GM15510 (cell line): ENCODE results near the gene PTPRG.

Experiments used
- POLR2A ChIP-seq: IDR thresholded peaks from 3 replicates; pipeline ENCODE4 v1.6.1; 2011; ENCODE audit warnings: borderline replicate concordance; ENCODE audit not compliant: insufficient read length; ENCODE audit errors: extremely low read depth

PTPRG gene

DNA sequence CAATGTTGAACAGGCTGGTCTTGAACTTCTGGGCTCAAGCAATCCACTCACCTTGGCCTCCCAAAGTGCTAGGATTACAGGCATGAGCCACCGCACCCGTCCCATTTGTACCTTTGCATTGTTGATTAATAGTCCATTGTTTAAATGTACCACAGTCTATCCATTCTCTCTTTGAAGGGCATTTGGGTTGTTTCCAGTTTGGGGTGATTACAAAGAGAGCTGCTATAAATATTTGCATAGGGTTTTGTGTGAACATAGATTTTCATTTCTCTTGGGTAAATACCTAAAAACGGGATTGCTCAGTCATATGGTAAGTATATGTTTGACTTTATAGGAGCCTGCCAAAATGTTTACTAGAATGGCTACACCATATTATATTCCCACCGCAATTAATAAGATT, 13.7 kb upstream of the PTPRG start:
- no peak for TF ChIP-seq POLR2A

DNA sequence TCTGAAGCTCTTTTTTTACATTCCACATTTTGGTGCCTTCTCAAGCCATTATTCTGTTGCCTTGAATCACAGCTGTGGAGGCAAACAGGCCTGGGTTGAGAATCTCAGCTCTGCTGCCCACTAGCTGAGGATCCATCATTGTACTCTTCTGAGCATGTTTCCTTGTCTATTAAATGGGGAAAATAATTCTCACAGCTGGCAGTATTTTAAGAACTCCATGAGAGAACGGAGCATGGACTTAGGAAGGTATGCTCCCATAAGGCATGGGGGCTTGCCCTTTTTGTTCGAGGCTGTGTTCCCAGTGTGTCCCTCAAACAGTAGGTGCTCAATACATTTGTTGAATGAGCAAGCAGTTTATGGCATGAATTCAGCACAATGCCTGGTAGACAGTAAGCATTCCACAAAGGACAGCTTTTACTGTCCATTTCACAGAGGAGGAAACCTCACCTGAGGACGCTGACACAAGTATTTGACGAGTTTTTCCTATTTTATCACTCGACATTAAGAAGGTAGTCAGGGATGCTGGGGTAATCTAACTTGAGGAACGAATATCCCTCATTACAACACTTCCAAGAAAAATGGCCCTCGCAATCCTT, 2.1 kb upstream of the PTPRG start:
- no peak for TF ChIP-seq POLR2A

DNA sequence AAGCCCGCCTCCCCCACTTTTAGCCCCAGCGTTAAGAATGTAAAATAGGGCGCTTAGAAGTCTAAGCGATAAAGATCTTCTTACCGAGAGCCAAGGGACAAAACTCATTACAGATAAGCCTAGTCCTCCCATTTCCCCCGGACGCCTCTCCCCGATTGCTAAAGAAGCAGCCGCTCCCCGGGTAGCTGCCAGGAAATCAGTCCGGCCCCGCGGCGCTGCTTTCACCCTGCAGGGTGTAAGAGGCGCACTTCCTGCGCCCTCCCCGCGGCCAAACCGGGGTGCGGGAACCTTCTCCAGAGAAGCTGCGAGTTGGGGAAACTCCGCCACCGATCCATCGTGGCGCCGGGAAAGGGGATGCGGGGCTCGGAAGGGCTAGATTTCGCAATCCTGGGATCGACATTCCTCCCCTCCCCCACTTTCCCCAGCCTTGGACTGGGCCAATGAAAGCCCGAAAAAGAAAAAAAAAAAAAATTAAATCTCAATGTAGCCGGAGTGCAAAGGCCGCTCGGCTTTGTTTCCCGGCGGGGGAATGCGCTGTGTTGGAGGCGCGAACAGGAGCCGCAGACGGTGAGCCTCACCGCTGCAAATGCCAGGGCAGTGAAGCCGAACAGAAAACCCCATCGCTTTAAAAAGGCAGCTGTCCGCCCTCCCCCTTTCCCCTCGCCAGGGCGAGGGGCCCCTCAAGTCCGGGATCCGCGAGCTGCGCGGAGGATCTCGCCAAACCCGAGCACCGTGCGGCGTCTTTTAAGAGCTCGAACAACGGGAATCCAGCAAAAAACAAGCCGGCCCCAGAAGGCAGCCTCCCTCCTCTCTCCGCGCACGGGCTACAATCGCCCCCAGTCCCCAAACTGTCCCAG, 626 bp upstream of the PTPRG start:
- no peak for TF ChIP-seq POLR2A

DNA sequence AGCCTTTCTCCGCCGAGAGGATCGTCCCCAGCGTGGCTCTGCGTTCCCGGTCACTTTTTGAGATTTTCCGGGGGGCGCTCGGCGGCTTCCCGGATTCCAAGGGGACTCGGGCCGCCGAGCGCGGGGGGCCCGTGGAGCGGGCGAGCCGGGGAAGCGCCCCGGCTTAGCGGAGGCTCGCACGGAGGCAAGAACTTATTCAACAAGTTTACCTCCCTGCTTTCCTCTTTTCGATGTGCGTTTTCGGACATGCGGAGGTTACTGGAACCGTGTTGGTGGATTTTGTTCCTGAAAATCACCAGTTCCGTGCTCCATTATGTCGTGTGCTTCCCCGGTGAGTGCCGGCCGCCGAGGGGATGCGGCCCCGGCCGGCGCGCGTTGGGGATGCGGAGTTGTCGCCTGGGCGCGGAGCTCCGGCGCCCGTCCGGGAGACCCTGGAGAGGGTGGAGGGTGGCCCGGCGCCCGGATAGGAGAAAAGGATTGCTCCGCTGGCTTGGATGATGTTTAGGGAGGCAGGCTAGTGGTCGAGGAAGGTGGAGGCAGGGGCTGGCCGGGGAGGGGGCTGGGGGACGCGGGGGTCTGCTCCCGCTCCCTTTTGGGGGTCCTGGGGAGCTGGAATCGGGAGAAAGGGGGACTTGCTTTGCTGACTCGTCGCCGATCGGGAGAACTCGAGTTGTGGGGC, 810 bp downstream of the PTPRG start:
- no peak for TF ChIP-seq POLR2A

DNA sequence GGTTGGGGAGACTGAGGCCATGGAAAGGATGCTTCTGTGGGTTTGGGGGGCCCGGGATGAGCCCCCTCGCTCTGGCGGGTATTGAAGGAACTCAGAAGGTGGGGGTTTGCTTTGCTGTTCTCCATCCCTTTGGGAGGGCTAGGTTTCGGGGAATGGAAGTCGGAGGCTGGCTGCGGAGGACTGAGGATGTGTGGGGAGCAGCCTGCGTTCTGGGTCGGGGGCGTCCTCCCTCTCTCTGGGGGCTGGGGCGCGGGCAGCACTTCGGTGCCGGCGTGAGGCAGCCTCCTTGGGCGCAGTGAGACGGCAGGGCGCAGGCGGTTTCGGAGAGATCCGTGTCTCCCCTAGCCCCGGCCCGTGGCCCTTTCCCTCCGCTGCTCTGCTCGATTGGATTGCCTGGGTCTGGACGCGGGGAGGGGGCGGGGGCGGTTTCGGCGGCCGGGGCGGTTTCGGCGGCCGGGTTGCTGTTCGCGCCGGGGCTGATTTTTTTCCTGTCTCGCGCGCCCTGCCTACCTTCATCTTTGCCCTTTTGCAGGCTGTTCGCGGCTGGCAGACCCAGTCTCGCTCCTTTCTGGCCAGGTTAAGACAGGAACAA, 1.4 kb downstream of the PTPRG start:
- no peak for TF ChIP-seq POLR2A

DNA sequence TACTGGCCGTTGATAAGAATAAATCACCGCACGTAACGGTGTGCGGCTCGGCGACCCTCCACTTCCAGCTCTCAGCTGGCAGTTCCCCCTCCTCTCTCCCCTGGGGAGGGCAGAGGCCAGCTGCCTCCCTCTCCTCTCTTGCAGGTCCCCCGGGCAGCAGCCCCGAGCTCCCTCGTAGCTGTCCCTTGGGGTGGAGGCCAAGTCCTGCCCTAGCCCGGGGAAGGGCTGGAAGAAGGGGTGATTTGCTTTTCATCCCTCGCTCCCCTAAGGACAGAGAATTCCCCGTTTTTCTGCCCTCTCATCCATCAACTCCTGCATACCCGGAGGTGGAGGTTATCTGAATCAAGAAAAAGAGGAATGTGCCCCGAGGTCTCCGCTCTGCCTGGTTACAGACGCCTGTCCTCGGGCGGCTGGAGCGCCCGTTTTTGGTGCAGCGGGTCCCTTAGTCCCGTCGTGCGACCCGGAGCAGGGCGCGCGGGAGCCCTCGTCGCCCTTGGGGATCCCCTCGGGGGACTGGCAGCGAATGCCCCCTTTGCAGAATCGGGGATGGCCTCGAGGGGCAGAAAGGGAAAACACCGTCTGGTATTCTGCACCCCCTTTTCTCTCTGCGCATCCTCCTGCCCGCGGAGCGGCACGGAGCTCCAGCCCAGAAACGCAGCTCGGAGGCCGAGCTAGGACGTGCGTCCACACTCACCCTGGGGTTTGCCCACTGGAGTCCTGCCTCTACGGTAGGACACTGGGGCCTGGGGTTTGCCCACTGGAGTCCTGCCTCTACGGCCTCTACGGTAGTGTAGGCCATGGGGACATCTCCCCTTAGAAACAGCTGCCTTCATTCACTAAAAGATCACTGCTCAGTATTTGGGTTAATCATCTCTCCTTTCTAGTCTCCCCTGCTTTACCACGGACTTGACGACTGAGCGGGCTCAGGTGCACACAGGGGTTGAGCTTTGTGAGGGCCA, 2.2 kb downstream of the PTPRG start:
- TF ChIP-seq POLR2A, result no peak

DNA sequence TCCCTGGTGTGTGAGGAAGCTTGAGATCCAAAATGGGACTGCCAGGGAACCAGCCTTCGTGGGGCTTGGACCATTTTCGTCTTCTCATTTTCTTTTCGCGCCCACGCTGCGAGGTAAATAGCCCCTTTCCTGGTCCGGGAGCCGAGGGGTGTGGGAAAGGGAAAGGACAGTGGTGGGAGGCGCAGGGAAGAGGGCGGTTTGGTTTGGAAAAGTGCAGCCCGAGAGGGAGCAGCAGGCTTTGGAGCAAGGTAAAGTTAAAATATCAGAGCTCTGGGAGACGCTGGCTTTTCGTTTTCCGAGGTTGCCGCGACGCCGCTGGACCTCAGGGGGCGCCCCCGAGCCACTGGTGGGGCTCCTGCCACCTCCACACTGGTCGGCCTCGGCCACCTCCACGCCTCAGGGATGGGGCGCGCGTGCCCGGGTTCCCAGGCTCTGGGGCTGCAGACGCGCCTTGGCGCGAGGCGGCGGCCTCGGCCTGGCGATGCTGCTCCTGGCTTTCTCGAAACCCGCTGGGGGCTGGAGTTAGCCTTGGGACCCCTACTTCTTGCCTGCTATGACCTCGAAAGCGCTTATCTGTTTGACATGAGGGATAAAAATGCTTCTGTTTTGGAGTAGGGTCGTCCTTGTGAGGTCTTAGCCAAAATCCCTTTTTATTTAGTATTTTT, 3.2 kb downstream of the PTPRG start:
- TF ChIP-seq POLR2A, result no peak

DNA sequence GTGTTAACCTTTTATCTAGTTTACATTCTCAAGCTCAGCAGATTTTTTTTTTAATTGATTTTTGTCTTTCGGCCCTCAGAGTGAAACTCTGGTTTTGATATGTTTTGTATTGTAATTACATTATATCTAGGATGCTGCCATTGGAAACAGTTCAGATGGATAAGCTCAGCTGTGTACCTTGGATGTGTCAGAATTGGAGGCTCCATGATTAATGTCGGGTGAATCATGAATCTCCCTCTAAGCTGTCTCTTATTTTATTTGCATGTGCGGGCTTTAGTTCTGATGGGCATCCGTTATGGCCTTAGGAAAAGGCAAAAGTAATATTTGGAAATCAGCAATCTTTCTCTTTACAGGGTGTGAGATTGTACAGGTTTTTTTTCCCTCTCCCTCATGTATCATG, 4.2 kb downstream of the PTPRG start:
- no peak for TF ChIP-seq POLR2A

DNA sequence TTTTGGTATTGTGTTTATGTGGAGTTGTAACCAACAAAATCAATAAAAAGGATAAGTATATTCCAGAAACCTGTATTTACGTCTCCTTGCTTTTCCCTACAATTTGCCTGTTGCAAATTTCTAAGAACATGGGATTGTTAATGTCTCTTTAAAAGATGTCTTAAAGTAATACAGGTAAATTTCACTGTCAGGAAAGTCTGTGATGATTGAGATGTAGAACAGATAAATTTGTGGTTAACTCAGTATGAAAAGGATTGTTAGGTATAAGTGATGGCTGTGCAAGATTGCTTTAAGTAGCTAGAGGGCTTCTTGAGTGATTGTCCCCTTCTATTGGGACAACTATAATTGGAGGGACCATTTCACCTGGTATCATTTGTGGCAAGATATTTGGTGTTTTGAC, 6.8 kb downstream of the PTPRG start:
- TF ChIP-seq POLR2A, result no peak

DNA sequence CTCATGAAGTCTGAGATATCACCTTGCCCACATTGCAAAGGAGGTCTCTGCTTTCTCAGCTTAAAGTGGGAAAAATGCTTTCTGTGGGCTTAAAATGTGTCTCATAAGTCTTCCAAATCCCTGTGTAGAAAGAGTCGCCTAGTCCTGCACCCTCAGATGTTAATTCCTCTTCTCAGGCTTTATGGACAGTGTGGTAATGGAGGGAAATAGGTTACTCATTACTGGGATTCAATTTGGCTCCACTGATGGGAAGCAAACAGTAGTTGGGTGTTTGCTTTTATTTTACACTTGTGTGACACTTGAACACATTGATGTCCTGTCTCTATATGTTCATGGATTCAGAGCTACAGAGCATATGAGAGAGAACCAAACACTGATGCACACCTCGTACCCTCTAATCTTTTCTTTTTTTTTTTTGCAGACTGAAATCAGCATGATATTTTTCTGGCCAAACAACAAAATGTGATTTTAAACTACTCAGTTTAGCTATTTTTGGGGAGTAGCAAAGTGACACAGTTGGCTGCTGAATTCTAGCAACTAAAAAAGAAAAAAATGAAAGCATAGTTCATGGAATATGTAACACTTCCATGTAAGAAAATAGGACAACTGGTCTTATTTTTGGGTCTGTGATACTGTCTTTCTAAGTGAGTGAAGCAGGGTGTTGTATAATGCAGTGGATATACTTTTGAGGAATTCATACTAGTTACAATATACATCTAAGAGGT, 8.6 kb downstream of the PTPRG start:
- TF ChIP-seq POLR2A, result no peak

DNA sequence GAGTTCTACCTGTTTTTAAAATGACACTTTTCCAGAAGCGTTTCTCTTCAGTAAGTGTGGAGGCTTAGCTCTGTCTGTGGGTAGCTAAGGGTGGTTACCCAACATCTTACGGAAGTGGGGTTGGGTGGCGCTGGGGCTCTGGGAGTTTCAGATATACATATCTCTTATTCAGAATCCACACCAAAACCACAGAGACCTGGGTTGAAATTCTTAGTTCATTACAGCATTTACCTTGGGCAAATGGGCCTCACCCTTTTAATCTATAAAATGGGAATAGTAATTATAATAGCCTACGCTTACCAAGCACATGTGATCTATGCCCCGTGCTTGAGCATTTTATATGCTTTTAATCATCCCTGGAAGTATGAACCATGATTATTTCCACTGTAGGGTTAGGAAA, 9.4 kb downstream of the PTPRG start:
- TF ChIP-seq POLR2A, result no peak

DNA sequence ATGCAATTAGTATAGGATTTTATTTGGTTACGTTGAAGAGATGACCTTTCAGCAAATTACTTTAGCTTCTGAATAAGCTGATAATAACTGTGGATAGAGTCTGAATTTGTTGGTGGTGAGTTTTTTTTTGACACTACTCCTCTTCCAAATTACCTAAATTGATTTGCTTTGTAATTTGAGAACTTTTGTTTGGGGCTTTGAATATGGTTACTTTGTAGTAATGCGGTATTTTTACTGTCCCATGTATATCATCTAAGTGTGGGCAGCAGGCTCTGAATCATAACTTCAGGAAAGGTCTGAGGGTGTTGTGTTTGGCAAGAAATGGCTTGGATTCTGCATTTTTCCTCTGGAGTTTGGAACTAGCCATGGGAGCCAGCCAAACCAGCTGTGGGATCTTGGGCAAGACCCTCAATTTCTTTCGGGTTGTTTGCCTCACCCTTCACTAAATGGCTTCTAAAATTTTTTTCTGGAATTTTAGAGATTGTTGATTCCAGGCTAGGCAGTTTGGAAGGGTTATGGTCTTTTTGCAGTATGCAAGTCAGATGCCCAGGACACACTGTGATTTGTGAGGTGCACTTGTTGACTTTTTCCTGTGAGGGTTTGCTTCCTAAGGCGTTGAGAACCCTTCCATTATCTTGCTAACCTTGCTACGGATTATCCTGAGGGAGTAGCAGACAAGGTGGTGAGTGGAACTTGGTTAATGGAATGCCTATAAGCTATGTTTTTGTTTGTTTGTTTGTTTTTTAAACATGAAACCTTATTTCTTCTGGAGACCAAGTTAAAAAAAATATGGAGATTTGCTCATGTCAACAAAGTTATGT, 10.4 kb downstream of the PTPRG start:
- no peak for TF ChIP-seq POLR2A
